ENCODE data around the gene GZMH.
A peak's percentile ranks its signal among the peaks of the same experiment; 100 is the strongest.

GZMH gene

GRCh38 chr14:24632336-24632735 lies 22.9 kb upstream of the GZMH start:
- H3K4me3 ChIP-seq (ENCODE audit: low read depth, low read length), result no peak overlapping the region
- DNase-seq (ENCODE audit: low read depth), result no peak
- no peak for TF ChIP-seq CTCF (IDR thresholded peaks at IDR 0.05; ENCODE audit: control insufficient read depth, extremely low read depth, insufficient read depth)

GRCh38 chr14:24631749-24632335 lies 22.4 kb upstream of the GZMH start:
- no peak for DNase-seq (ENCODE audit: low read depth)
- no peak overlapping the region for H3K4me3 ChIP-seq (ENCODE audit: low read depth, low read length)
- no peak for TF ChIP-seq CTCF (IDR thresholded peaks at IDR 0.05; ENCODE audit: control insufficient read depth, extremely low read depth, insufficient read depth)

- TF ChIP-seq CTCF (IDR thresholded peaks at IDR 0.05; ENCODE audit: control insufficient read depth, extremely low read depth, insufficient read depth), result no peak
- DNase-seq (ENCODE audit: low read depth), result peak; percentile 74
- H3K4me3 ChIP-seq (ENCODE audit: low read depth, low read length), result no peak overlapping the region
Measured at GRCh38 chr14:24630872-24631477, 21.5 kb upstream of the GZMH start.

GRCh38 chr14:24630087-24630871 lies 20.8 kb upstream of the GZMH start:
- no peak for TF ChIP-seq CTCF (IDR thresholded peaks at IDR 0.05; ENCODE audit: control insufficient read depth, extremely low read depth, insufficient read depth)
- no peak overlapping the region for H3K4me3 ChIP-seq (ENCODE audit: low read depth, low read length)
- DNase-seq (ENCODE audit: low read depth), result no peak

- DNase-seq (ENCODE audit: low read depth), result no peak
- no peak overlapping the region for H3K4me3 ChIP-seq (ENCODE audit: low read depth, low read length)
- no peak for TF ChIP-seq CTCF (IDR thresholded peaks at IDR 0.05; ENCODE audit: control insufficient read depth, extremely low read depth, insufficient read depth)
Measured at GRCh38 chr14:24629521-24629920, 20.0 kb upstream of the GZMH start.

GRCh38 chr14:24613747-24614146 lies 4.3 kb upstream of the GZMH start:
- DNase-seq (ENCODE audit: low read depth), result no peak
- no peak overlapping the region for H3K4me3 ChIP-seq (ENCODE audit: low read depth, low read length)
- TF ChIP-seq CTCF (IDR thresholded peaks at IDR 0.05; ENCODE audit: control insufficient read depth, extremely low read depth, insufficient read depth), result no peak

All from LNCaP clone FGC (cell line).